H54 (cell line): ENCODE results near the gene EML5.

Experiments
- DNase-seq: peaks from one replicate; pipeline ENCODE4 v3.0.0; 2011; ENCODE audit warnings: low spot score, mixed read lengths; ENCODE audit not compliant: insufficient read length
- FAIRE-seq: peaks from 3 replicates; lab custom pipeline; 2011; peaks lifted over from hg19 to GRCh38; lab: Jason Lieb, UNC
- POLR2A ChIP-seq: IDR thresholded peaks from 2 replicates; pipeline ENCODE4 v1.6.1; 2011; ENCODE audit warnings: low read depth, mild to moderate bottlenecking, low read length

The EML5 gene

GRCh38 chr14:88729159-88729558, 63.6 kb downstream of the EML5 start:
- FAIRE-seq (no peak), DNase-seq (peak; percentile 0)
- no peak for TF ChIP-seq POLR2A

- no peak for DNase-seq
- no peak for FAIRE-seq
- no peak for TF ChIP-seq POLR2A
Measured at GRCh38 chr14:88727057-88727456, 65.7 kb downstream of the EML5 start.

GRCh38 chr14:88710709-88711108, 82.0 kb downstream of the EML5 start:
- DNase-seq: no peak
- FAIRE-seq: no peak
- TF ChIP-seq POLR2A: no peak

GRCh38 chr14:88707088-88707487, 85.7 kb downstream of the EML5 start:
- FAIRE-seq (no peak), DNase-seq (no peak)
- no peak for TF ChIP-seq POLR2A

DNA sequence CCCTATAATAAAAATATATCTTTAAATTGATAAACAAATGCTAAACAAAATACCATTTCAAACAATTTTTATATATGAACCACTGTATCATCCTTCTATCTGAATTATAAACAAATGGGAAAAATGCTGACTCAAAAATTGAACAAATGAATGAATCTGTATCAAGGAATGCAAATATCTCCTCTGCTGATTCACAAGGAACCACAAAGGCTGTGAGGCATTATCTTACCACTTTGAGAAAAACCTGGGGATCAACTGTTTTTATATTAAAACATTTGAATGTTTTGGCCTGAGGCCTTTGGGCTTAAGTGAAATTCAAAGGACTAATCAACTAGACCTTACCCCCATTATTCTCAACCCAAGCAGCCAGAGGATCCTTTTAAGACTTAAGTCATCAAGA, 86.3 kb downstream of the EML5 start:
- no peak for TF ChIP-seq POLR2A
- DNase-seq: no peak
- FAIRE-seq: no peak

GRCh38 chr14:88698651-88699050, 94.1 kb downstream of the EML5 start:
- TF ChIP-seq POLR2A: no peak
- FAIRE-seq (no peak), DNase-seq (no peak)

- TF ChIP-seq POLR2A: no peak
- FAIRE-seq (no peak), DNase-seq (no peak)
Measured at GRCh38 chr14:88695870-88696269, 96.9 kb downstream of the EML5 start.

GRCh38 chr14:88688386-88688785, 104.4 kb downstream of the EML5 start:
- FAIRE-seq (no peak), DNase-seq (no peak)
- no peak for TF ChIP-seq POLR2A

- no peak for DNase-seq
- FAIRE-seq: no peak
Measured at GRCh38 chr14:88683119-88683518, 109.6 kb downstream of the EML5 start.

DNA sequence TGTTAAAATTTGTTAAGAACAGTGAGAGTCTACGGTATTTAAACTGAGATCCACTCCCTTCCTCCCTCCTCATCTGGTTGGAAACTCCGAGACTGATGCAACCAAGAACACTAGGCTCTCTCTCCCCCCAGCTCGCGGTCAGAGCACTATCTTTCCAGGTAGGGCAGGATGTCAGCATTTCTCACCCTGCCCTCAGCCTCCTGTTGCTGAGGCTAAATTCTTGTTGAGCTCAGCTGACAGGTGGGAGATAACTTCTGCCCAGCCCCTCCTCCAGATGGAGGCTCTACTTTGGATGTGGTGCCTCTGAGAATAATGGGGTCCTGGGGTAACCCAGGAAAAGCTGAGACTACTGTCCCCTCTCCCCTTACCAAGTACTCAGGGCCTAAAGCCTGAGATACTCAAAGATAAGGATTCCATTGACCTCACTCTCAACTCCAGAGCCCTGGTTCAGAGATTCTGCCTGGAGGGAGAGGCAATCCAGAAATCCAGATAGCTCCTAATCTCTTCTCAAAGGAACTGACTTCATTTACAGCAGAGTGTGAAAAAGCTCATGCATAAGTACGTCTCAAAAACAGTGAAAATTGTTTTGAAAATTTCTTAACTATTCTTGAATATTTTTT, 110.1 kb downstream of the EML5 start:
- FAIRE-seq (no peak), DNase-seq (no peak)
- no peak for TF ChIP-seq POLR2A

More at GRCh38 chr14:88683119-88683518, 109.6 kb downstream of the EML5 start:
- TF ChIP-seq POLR2A: no peak

DNA sequence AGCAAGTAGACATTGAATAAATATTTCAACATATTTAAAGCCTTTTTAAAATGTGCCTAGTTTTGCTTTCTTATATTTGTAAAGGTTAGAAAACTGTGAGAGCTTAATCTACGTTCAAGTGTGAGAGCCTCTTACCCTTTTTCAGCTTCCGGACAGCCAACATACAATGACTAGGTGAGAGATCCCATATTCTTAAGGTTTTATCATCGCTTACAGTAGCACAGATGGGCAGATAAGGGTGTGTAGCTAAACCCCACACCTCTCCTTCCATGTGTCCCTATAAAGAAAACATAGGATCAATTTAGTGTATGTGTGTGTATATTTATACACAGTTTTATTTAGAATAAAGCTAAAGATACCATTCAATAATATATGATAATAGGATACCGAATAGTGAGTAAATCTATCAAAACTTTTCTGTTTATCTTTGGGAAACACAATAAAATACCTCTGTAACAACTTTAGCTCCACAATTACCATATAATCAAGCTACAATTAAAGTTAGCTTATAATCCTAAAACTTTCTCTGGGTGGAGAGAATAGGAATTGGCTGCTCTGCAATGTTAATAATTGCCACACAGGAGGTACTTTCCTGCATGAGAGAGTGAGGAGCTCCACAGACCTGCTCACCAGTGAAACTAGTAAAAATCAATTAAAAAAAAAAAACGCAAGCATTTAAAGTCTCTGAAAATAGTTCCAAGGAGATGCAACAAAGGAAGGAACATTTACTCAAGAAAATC, 110.8 kb downstream of the EML5 start:
- TF ChIP-seq POLR2A: no peak
- no peak for DNase-seq

GRCh38 chr14:88669346-88669745, 123.4 kb downstream of the EML5 start:
- no peak for TF ChIP-seq POLR2A
- DNase-seq: no peak
- no peak for FAIRE-seq

More for the DNA sequence above, 110.8 kb downstream of the EML5 start:
- no peak for FAIRE-seq

GRCh38 chr14:88668448-88669116, 124.2 kb downstream of the EML5 start:
- no peak for TF ChIP-seq POLR2A
- DNase-seq: no peak
- no peak for FAIRE-seq

GRCh38 chr14:88667555-88668273, 125.0 kb downstream of the EML5 start:
- DNase-seq (peak; percentile 9), FAIRE-seq (no peak)
- TF ChIP-seq POLR2A: no peak
